Heart left ventricle (tissue), 13 donors: ENCODE measurements around the gene PRPS1L1.

Experiments used
- CTCF ChIP-seq, 12 donors: fragments of 200-600 bp; sonication (generic) in 4 of 12; IDR thresholded peaks; one replicate each; pipeline versions ENCODE4 v1.5.0 to v1.8.0; 2018 to 2022; ENCODE audit warnings: antibody characterized with exemption in 12 of 12, mild to moderate bottlenecking in 5 of 12
- POLR2A ChIP-seq, 2 donors: fragments of 450-650 bp; IDR thresholded peaks; one replicate each; pipeline ENCODE4 v1.6.1; 2017; ENCODE audit warnings: antibody characterized with exemption in 2 of 2, mild to moderate bottlenecking in 2 of 2, moderate library complexity in 2 of 2
- donor health status: ischemic (EF 13 %, LVEDD 7.1; RV severe dilation, severe dysfunction).
- donor health status: DM: no; HTN: yes; CAD: no.
- donor health status: DM: no; HTN: no; CAD: no.
- donor health status: ischemic (EF 25% LVEDD 6.9; RV normal size, moderate dysfunction).
- donor health status: ischemic (EF 25% LVEDD 5.7; RV mildly dilated, moderate dysfunction).
- donor health status: ischemic (EF 35%, LVEDD 5.7; RV mildly dilated, moderate dysfunction).
- donor health status: nonischemic (EF 11% LVEDD 7.7; RV severe dilation, severe dysfunction).
- donor health status: DM: yes; HTN: yes; CAD: no.
- donor health status: PGD.
- donor health status: ischemic (EF 29% LVEDD 5.4; RV normal size, mild dysfunction).
- donor health status: nonischemic (EF 23%, LVEDD 6.1; RV moderate dilation, normal function).

- no peak for TF ChIP-seq CTCF (IDR thresholded peaks at IDR 0.05)
- TF ChIP-seq POLR2A (IDR thresholded peaks at IDR 0.05): no peak
Measured at GRCh38 chr7:17998692-17999091, 29.0 kb downstream of the PRPS1L1 start.
